Large intestine (tissue), 3 donors: ENCODE measurements around the gene SIL1. TPM values are rescaled to one million over a fixed set of nuclear protein-coding genes. Genes with fewer than 3 reads are reported as not detected.
"Not testable (repeated sequence)": the region's sequence is repeated elsewhere in the genome, so short reads cannot be mapped to it uniquely, and the experiment has no call there.

Experiments
- DNase-seq, 2 donors: peaks; one replicate each; pipeline versions ENCODE4 v3.0.0 to v3.0.0-alpha.2; 2013
- H3K27ac ChIP-seq: one replicate; pipeline ENCODE4 v1.5.1; 2013; ENCODE audit warnings: low read length
- H3K27me3 ChIP-seq: 2 replicates; pipeline ENCODE4 v1.6.1; 2013; ENCODE audit warnings: low read length; ENCODE audit not compliant: control insufficient read depth, insufficient read depth
- H3K36me3 ChIP-seq: 2 replicates; pipeline ENCODE4 v1.6.1; 2013; ENCODE audit warnings: low read length; ENCODE audit not compliant: control insufficient read depth, insufficient read depth
- H3K4me1 ChIP-seq: one replicate; pipeline ENCODE4 v1.6.1; 2013; ENCODE audit warnings: low read length; ENCODE audit not compliant: control insufficient read depth, insufficient read depth
- H3K4me3 ChIP-seq: one replicate; pipeline ENCODE4 v1.5.1; 2013; ENCODE audit warnings: low read length
- H3K9me3 ChIP-seq: one replicate; pipeline ENCODE4 v1.6.1; 2013; ENCODE audit warnings: mild to moderate bottlenecking, low read depth, low read length, moderate library complexity; ENCODE audit not compliant: control insufficient read depth
- WGBS: methylation state at CpG from one replicate; pipeline ENCODE4 v1.1.5; 2013; ENCODE audit warnings: low lambda C conversion rate; ENCODE audit not compliant: insufficient coverage; 5-methylcytosine and 5-hydroxymethylcytosine counted together
- polyA plus RNA-seq: library from polyadenylated mRNA; unstranded; fragments of 120-200 nt; gene quantifications from one replicate; pipeline ENCODE4 v1.2.1, GENCODE V29; 2013

Gene SIL1
- polyA plus RNA-seq, 1 donor = 40.2 TPM

DNA sequence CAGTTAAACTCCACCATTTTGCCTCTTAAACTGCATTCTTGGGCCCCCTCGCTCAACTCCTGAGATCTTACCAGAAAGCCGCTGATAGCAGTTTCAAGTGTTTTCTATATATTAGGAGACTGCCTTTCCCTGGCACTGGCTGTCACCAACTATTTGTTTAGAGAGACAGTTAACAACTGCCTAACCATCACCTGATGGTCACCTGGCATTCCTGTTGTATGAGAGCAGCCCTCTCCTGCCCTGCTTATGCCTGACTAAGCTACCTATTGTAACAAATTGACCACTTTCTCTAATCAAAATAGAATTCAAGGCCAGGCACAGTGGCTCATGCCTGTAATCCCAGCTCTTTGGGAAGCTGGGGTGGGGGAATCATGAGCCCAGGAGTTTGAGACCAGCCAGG is 28.0 kb upstream of the SIL1 start:
- H3K4me1 ChIP-seq = peaks cover 3% of the 10 kb centered on the region
- H3K9me3 ChIP-seq = no peaks in the 10 kb centered on the region
- DNase-seq = no peak
- no peaks in the 10 kb centered on the region for H3K27me3 ChIP-seq
- H3K27ac ChIP-seq = no peak overlapping the region
- no peak overlapping the region for H3K4me3 ChIP-seq
- WGBS = no CpG with 5 or more reads among the region's 2 CpGs
- no peaks in the 10 kb centered on the region for H3K36me3 ChIP-seq

DNA sequence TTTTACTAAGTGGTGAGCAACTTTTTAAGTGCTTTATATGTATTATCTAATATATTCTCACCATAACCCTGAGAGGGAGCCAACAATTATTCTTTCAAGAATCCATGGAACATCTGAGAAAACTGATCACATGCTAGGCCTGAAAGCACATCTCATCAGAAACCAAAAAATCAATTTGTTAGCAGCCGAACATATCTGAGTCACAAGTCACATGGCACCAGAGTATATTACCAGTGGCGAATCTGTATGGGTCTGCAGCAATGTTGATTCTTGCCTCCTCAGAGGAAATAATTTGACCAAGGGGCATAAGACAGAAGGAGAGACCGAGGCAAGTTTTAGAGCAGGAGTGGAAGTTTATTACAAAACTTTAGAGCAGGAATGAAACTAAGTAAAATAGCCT is 25.3 kb upstream of the SIL1 start:
- Histone ChIP-seq H3K36me3 (no peaks in the 10 kb centered on the region), H3K4me3 (no peak overlapping the region), H3K4me1 (peaks cover 3% of the 10 kb centered on the region), H3K27me3 (no peaks in the 10 kb centered on the region), H3K27ac (no peak overlapping the region), H3K9me3 (no peaks in the 10 kb centered on the region)
- WGBS = no CpG with 5 or more reads among the region's 3 CpGs
- no peak for DNase-seq

DNA sequence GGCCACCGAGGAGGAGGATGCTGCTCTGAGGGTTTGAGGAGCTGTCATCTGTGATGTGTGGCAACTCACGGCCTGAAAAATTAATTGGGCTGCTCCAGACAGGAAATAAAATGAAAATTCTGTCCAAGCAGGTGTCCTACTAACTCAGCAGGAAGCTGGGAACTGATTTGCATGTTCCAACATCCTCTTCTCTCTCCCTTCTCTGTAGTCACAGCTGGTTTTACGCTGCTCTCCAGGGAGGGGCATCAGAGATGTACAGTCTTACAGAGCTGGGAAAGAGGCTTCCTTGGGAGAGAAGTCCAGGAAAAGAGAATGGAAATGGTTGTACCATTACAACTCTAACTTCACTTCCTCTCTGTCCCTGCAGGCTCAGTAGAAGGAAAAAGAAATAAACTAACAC is 24.2 kb upstream of the SIL1 start:
- H3K36me3 ChIP-seq = no peaks in the 10 kb centered on the region
- no peak overlapping the region for H3K4me3 ChIP-seq
- WGBS = no CpG with 5 or more reads among the region's 3 CpGs
- H3K4me1 ChIP-seq = no peaks in the 10 kb centered on the region
- H3K27me3 ChIP-seq = no peaks in the 10 kb centered on the region
- peaks cover 3% of the 10 kb centered on the region for H3K9me3 ChIP-seq
- no peak for DNase-seq
- H3K27ac ChIP-seq = no peak overlapping the region

DNA sequence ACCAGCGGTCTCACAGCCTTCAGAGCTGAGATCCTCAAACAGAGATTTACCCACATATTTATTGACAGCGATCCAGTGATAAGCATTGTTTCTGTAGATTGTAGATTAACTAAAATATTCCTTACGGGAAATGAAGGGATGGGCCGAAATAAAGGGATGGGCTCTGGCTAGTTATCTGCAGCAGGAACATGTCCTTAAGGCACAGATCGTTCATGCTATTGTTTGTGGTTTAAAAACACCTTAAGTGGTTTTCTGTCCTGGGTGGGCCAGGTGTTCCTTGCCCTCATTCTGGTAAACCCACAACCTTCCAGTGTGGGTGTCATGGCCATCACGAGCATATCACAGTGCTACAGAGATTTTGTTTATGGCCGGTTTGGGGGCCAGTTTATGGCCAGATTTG is 19.9 kb upstream of the SIL1 start:
- H3K27me3 ChIP-seq, DNase-seq: not testable (repeated sequence)
- no CpG with 5 or more reads among the region's 7 CpGs for WGBS

DNA sequence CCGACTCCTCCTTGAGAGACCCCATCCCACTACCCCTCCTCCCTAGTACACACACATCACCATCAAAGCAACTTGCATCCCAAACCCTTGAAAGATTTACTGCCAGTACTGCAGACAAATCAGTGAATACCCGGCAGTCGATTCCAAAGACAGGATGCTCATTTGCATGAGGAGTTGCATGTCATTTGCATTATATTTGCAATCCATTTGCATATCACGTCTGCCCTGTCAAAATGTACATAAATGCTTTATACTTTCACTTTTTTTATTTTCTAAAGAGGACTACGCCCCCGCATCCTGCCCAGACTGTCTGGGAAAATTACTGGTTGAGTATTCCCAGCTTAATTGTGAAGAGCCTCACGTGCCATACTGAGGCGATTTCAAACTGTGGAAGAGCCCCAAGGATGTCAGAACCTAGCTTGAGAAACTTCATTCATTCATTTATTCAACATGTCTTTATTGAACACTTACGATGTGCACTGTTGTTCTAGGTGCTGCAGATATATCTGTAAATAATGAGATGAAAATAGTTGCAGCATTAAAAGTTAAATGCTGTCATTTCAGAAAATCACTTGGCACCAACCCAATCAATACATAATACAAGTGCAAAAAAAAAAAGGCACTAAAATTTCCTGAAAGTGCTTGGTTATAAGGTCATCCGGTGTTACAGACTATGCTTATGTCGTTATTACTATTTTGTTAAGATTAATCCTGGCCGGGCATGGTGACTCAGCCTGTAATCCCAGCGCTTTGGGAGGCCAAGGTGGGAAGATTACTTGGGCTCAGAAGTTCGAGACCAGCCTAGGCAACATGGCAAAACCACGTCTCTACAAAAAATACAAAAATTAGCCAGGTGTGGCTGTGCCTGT is 17.2 kb upstream of the SIL1 start:
- H3K36me3 ChIP-seq = no peaks in the 10 kb centered on the region
- 80% methylated on average over 2 of the region's 15 CpGs for WGBS
- no peak for DNase-seq
- H3K4me3 ChIP-seq = no peak overlapping the region
- no peak overlapping the region for H3K27ac ChIP-seq
- H3K27me3 ChIP-seq = no peaks in the 10 kb centered on the region
- peaks cover 3% of the 10 kb centered on the region for H3K9me3 ChIP-seq
- H3K4me1 ChIP-seq = no peaks in the 10 kb centered on the region

More for the DNA sequence above, 19.9 kb upstream of the SIL1 start:
- H3K9me3 ChIP-seq, H3K4me1 ChIP-seq, H3K4me3 ChIP-seq, H3K36me3 ChIP-seq, H3K27ac ChIP-seq: not testable (repeated sequence)

DNA sequence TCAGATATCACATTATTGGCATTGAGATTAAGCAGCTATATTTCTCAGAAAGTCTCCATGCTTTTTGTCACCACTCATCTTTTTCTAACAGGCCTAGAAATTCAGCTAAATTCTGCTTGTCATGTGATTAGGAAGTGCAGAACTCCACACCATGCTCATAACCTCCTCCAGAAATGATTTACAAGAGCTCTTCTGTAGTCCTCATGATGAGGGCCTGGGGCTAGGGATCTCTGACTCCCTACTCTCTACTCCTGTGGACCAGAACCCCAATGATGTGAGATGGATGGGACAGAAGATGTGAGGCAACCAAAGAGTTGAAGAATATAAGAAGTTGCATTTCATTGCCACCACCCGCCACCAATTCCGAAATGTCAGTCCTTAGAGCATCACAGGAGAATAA is 16.5 kb upstream of the SIL1 start:
- no peak for DNase-seq
- 80% methylated on average over 1 of the region's 2 CpGs for whole genome bisulfite sequencing
- Histone ChIP-seq H3K9me3 (peaks cover 3% of the 10 kb centered on the region), H3K27ac (no peak overlapping the region), H3K4me1 (no peaks in the 10 kb centered on the region), H3K36me3 (no peaks in the 10 kb centered on the region), H3K4me3 (no peak overlapping the region), H3K27me3 (no peaks in the 10 kb centered on the region)

DNA sequence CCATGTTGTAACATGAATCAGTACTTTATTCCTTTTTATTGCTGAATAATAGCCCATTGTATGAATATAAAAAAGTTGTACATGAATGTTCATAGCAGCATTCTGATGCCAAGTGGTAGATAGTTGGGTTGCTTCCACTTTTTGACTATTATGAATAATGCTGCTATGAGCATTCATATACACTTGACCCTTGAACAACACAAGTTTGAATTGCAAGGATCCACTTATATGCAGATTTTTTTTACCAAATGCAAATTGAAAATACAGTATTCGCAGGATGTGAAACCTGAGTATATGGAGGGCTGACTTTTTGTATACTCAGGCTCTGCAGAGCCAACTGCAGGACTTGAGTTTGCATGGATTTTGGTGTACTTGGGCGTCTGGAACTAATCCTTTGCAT is 14.7 kb upstream of the SIL1 start:
- Histone ChIP-seq H3K9me3 (peaks cover 3% of the 10 kb centered on the region), H3K4me1 (no peaks in the 10 kb centered on the region), H3K27me3 (no peaks in the 10 kb centered on the region), H3K36me3 (no peaks in the 10 kb centered on the region), H3K27ac (no peak overlapping the region), H3K4me3 (no peak overlapping the region)
- DNase-seq = no peak
- 100% methylated on average over 1 of the region's 2 CpGs for whole genome bisulfite sequencing

DNA sequence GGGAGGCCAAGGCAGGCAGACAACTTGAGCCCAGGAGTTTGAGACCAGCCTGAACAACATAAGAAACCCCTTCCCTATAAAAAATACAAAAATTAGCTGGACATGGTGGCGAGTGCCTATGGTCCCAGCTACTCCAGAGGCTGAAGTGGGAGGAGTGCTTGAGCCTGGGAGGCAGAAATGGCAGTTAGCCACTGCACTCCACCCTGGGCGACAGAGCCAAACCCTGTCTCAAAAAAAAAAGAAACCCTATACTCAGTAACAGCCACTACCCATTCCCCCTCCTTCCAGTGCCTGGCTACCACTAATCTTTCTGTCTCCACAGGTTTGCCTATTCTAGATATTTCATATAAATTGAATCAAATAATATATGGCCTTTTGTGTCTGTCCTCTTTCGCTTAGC is 14.3 kb upstream of the SIL1 start:
- H3K4me3 ChIP-seq = no peak overlapping the region
- H3K27me3 ChIP-seq = no peaks in the 10 kb centered on the region
- peaks cover 2% of the 10 kb centered on the region for H3K9me3 ChIP-seq
- DNase-seq = no peak
- no peaks in the 10 kb centered on the region for H3K4me1 ChIP-seq
- H3K36me3 ChIP-seq = no peaks in the 10 kb centered on the region
- H3K27ac ChIP-seq = no peak overlapping the region
- 86% methylated on average over 1 of the region's 3 CpGs for whole genome bisulfite sequencing

DNA sequence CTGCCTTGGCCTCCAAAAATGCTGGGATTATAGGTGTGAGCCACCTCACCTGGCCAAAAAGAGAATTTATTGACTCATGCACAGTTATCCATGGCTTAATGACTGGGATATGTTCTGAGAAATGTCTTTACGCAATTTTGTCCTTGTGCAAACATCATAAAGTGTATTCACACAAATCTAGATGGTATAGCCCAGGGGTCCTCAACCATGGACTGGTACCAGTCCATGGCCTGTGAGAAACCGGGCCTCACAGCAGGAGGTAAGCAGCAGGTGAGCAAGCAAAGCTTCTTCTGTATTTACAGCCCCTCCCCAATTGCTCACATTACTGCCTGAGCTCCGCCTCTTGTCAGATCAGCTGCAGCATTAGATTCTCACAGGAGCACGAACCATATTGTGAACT is 12.4 kb upstream of the SIL1 start:
- WGBS = no CpG with 5 or more reads among the region's 4 CpGs
- Histone ChIP-seq H3K4me3 (no peak overlapping the region), H3K27me3 (no peaks in the 10 kb centered on the region), H3K4me1 (no peaks in the 10 kb centered on the region), H3K36me3 (no peaks in the 10 kb centered on the region), H3K9me3 (no peaks in the 10 kb centered on the region), H3K27ac (no peak overlapping the region)
- peak in 1 of 2 donors; percentile 18 for DNase-seq

DNA sequence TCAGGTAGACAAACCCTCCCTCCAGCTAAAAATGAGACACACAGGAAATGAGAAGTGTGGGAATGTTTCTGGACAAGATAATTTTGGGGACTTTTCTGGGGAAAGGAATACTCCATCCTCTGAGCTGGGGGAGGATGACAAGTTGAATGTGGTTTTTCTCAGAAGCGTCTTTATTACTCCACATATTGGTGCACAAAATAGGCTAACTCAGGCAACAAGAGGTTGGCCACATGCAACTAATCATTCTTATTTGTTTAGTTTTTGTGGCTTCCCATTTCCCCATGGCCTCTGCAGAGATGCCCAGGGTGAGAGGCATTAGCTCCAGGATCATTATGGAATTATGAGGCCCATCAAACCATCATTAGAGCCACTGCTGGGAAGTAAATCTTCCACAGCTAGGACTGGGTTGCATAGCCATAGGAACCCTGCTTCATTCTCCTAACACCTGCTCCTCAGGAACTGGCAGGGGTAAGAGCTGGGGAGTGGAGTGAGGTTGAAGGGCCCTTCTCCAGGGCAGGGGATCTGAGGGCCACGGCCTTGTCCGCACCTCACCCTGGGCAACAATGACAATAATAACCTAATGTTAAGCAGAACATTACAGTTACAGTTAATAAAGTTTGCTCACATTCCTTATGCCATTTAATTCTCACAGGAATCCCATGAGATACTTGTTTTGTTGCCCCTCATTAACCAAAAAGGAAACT is 9.3 kb upstream of the SIL1 start:
- WGBS = no CpG with 5 or more reads among the region's 3 CpGs
- no peak for DNase-seq
- Histone ChIP-seq H3K4me3 (no peak overlapping the region), H3K9me3 (no peaks in the 10 kb centered on the region), H3K36me3 (no peaks in the 10 kb centered on the region), H3K4me1 (no peaks in the 10 kb centered on the region), H3K27ac (no peak overlapping the region), H3K27me3 (no peaks in the 10 kb centered on the region)
